Measurements from ENCODE around the gene NKX6-1.

Gene NKX6-1

DNA sequence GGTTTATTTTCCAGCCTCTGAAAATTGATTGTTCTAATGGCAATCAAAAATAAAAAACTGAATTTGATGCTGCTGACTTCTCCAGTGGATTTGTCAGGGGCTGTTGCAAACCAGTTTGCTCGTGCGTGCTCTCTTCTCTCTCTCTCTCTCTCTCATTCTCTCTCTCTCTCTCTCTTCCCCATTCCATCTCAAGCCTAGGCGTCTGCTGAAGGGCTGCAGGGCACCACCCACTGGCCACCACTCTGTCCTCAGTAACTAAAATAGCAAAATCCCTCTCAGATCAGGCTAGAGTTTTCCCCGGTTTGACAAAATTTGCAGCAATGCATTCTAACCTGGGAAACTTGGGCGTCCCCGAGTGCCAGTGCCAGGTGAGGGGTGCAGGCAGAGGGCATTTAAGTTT is 19.4 kb downstream of the NKX6-1 start:
- no peaks in the 10 kb centered on the region for H3K36me3 ChIP-seq
- H3K9me3 ChIP-seq: no peaks in the 10 kb centered on the region
- H3K4me3 ChIP-seq (ENCODE audit: low read depth in 1 of 2, low read length in 1 of 2): no peak overlapping the region
- peaks cover 94% of the 10 kb centered on the region for H3K27me3 ChIP-seq
- no peak overlapping the region for H3K27ac ChIP-seq
- TF ChIP-seq, protein P1, sequence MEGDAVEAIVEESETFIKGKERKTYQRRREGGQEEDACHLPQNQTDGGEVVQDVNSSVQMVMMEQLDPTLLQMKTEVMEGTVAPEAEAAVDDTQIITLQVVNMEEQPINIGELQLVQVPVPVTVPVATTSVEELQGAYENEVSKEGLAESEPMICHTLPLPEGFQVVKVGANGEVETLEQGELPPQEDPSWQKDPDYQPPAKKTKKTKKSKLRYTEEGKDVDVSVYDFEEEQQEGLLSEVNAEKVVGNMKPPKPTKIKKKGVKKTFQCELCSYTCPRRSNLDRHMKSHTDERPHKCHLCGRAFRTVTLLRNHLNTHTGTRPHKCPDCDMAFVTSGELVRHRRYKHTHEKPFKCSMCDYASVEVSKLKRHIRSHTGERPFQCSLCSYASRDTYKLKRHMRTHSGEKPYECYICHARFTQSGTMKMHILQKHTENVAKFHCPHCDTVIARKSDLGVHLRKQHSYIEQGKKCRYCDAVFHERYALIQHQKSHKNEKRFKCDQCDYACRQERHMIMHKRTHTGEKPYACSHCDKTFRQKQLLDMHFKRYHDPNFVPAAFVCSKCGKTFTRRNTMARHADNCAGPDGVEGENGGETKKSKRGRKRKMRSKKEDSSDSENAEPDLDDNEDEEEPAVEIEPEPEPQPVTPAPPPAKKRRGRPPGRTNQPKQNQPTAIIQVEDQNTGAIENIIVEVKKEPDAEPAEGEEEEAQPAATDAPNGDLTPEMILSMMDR (IDR thresholded peaks at IDR 0.05): no peak
- H3K4me1 ChIP-seq (ENCODE audit: control insufficient read depth in 1 of 2, insufficient read depth in 1 of 2, low read depth in 1 of 2, low read length in 1 of 2): peaks cover 0 to 2% of the 10 kb centered on the region in 2 experiments

DNA sequence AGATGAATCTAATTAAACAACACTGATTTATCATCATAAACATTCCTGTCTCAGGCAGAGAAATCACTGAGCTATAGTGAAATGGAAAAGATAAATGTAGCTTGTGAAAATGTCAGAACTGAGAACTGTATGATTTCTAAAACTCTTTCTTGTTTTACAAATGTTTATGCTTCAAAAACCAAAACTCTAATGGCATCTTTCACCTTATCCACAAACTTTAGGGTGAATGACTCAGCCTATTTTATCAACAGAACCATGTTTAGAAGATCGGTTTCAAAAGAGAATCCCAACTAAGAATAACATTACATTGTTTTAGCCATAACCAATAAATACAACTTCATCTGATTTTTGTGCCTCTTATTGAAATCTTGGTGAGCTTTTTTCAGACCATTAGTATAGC is 21.4 kb downstream of the NKX6-1 start:
- Histone ChIP-seq H3K9me3 (no peaks in the 10 kb centered on the region), H3K36me3 (no peaks in the 10 kb centered on the region), H3K27ac (no peak overlapping the region), H3K4me3 (ENCODE audit: low read depth in 1 of 2, low read length in 1 of 2) (no peak overlapping the region), H3K27me3 (peaks cover 94% of the 10 kb centered on the region), H3K4me1 (ENCODE audit: control insufficient read depth in 1 of 2, insufficient read depth in 1 of 2, low read depth in 1 of 2, low read length in 1 of 2) (peaks cover 0 to 2% of the 10 kb centered on the region in 2 experiments)
- TF ChIP-seq, protein P1 (IDR thresholded peaks at IDR 0.05): no peak

DNA sequence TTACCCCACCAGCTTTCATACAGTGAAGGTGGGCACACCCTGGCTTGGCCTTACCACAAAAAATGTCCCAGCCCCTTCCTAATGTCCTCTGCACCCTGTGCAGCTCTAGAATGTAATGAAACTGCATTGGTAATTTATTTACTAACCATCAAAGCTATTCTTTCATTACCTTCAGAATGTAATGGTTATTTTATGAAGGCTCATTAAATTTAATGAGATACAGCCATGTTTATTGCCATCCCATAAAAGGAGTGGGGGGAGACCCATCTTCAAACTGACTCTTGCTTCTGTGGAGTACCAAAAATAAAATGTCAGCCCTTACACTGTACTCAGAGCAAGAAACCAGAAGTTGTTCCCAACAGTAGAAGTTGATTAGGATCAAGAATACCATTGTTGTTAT is 25.0 kb downstream of the NKX6-1 start:
- Histone ChIP-seq H3K27me3 (peaks cover 67% of the 10 kb centered on the region), H3K36me3 (no peaks in the 10 kb centered on the region), H3K4me3 (ENCODE audit: low read depth in 1 of 2, low read length in 1 of 2) (no peak overlapping the region), H3K27ac (no peak overlapping the region), H3K9me3 (no peaks in the 10 kb centered on the region), H3K4me1 (ENCODE audit: control insufficient read depth in 1 of 2, insufficient read depth in 1 of 2, low read depth in 1 of 2, low read length in 1 of 2) (no peaks in the 10 kb centered on the region)
- TF ChIP-seq, protein P1 (IDR thresholded peaks at IDR 0.05): no peak

DNA sequence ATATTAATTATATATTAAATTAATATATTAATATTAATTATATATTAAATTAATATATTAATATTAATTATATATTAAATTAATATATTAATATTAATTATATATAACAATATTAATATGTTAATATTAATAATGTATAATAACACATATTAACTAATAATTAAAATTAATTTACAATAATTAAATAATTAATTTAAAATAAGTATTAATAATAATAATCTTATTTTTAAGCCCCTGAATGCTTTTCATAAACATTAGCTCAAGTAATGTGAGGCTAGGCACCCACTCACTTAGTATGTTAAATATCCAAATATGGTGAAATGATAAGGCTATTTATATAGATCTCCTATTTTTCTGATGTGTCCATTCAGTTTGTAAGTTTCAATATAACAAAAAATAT is 26.9 kb downstream of the NKX6-1 start:
- TF ChIP-seq, protein P1 (IDR thresholded peaks at IDR 0.05): no peak
- no peaks in the 10 kb centered on the region for H3K36me3 ChIP-seq
- no peak overlapping the region for H3K27ac ChIP-seq
- H3K4me1 ChIP-seq (ENCODE audit: control insufficient read depth in 1 of 2, insufficient read depth in 1 of 2, low read depth in 1 of 2, low read length in 1 of 2): no peaks in the 10 kb centered on the region
- H3K27me3 ChIP-seq: peaks cover 63% of the 10 kb centered on the region
- H3K9me3 ChIP-seq: no peaks in the 10 kb centered on the region
- H3K4me3 ChIP-seq (ENCODE audit: low read depth in 1 of 2, low read length in 1 of 2): no peak overlapping the region

DNA sequence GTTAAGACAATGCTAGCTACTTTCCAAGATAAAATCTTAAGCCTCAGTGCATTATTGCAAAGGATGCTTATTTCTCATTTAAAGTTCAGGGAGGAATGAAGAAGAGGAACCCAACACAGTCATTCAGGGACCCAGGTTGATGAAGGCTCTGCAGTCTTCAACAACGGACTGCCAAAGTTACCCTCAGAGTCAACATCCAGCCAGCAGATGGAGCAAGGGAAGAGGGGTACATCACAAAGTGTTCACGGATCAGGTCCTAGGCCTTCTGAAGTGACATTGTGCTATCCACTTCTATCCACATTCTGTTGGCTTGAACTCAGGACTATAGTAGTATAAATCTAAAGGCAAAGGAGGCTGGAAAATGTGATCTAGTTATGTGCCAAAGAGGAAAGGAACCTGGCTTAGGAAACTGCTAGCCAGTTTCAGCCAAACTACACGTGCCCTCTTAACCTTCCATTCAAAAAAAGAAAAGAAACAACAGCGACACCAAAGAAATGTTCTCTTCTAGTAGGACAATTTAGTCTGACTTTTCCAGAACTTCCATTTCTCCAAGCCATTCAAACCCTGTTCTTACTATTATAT is 28.8 kb downstream of the NKX6-1 start:
- Histone ChIP-seq H3K9me3 (no peaks in the 10 kb centered on the region), H3K36me3 (no peaks in the 10 kb centered on the region), H3K4me1 (ENCODE audit: control insufficient read depth in 1 of 2, insufficient read depth in 1 of 2, low read depth in 1 of 2, low read length in 1 of 2) (no peaks in the 10 kb centered on the region), H3K27me3 (peaks cover 49% of the 10 kb centered on the region), H3K27ac (no peak overlapping the region), H3K4me3 (ENCODE audit: low read depth in 1 of 2, low read length in 1 of 2) (no peak overlapping the region)
- TF ChIP-seq, protein P1 (IDR thresholded peaks at IDR 0.05): no peak

DNA sequence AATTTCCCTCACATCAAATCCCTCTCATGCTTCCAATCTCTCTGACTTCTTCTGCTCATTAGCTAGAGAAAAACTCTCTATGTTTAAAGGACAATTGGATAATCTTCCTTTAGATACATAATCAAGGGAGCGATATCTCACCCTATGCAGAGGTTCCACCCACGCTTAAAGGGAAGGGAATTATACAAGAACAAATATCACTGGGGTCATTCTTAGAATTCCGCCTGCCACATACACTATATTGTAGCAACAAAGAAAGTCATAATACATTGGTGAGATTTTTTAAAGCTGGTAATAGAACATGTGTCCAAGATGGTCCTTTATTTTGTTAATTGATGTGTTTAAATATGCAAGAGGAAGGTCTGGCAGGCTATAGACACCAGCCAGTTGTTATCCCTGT is 31.5 kb downstream of the NKX6-1 start:
- Histone ChIP-seq H3K4me1 (ENCODE audit: control insufficient read depth in 1 of 2, insufficient read depth in 1 of 2, low read depth in 1 of 2, low read length in 1 of 2) (no peaks in the 10 kb centered on the region), H3K4me3 (ENCODE audit: low read depth in 1 of 2, low read length in 1 of 2) (no peak overlapping the region), H3K27ac (no peak overlapping the region), H3K27me3 (peaks cover 28% of the 10 kb centered on the region), H3K9me3 (no peaks in the 10 kb centered on the region), H3K36me3 (no peaks in the 10 kb centered on the region)
- TF ChIP-seq, protein P1 (IDR thresholded peaks at IDR 0.05): no peak
